Measurements from ENCODE around the gene MYL5. TPM values are rescaled to one million over a fixed set of nuclear protein-coding genes. Genes with fewer than 3 reads are reported as not detected.

The MYL5 gene
- total RNA-seq, 1 experiment from 2014 or later = 18.0 TPM

GRCh38 chr4:683247-683897 is 9.0 kb downstream of the MYL5 start:
- Mint-ChIP-seq H3K27me3 (ENCODE audit: low read depth) (peaks cover 10% of the 10 kb centered on the region), H3K9me3 (no peaks in the 10 kb centered on the region; a peak in 1 of 5 replicates), H3K36me3 (ENCODE audit: insufficient read depth in 1 of 3, low read depth in 3 of 3) (peaks cover 0 to 3% (median 0%) of the 10 kb centered on the region in 3 experiments; a peak in 2 of 7 replicates), H3K4me1 (peaks cover 6 to 24% of the 10 kb centered on the region in 2 experiments), H3K4me3 (peak overlapping the region in 1 of 2 experiments; percentile 20; a peak in 1 of 5 replicates), H3K27ac (peak overlapping the region in 1 of 3 experiments; percentile 31; a peak in 1 of 7 replicates)
- Histone ChIP-seq H2BK120ac (ENCODE audit: low read depth, low read length, poor library complexity, severe bottlenecking) (no peak overlapping the region), H3K9me3 (ENCODE audit: control insufficient read depth, low read depth, low read length) (no peaks in the 10 kb centered on the region), H3K56ac (ENCODE audit: insufficient read length, low read depth, low read length) (no peak overlapping the region), H2BK20ac (ENCODE audit: low read depth, low read length, poor library complexity, severe bottlenecking) (no peak overlapping the region), H3K18ac (ENCODE audit: insufficient read length, low read depth, low read length) (no peak overlapping the region), H2AFZ (ENCODE audit: low read length) (no peak overlapping the region), H4K91ac (ENCODE audit: insufficient read length, low read depth, low read length) (no peak overlapping the region), H3K4ac (ENCODE audit: low read depth, low read length) (no peak overlapping the region), H3K4me1 (ENCODE audit: insufficient read depth, low read length) (no peaks in the 10 kb centered on the region), H4K8ac (replicated peaks; ENCODE audit: insufficient read length, low read depth, low read length) (no peak overlapping the region), H3K27me3 (ENCODE audit: insufficient read depth, low read length) (no peaks in the 10 kb centered on the region), H3K23me2 (ENCODE audit: insufficient read length, low read depth, low read length, poor library complexity, severe bottlenecking) (peaks cover 5% of the 10 kb centered on the region), H3K79me2 (ENCODE audit: insufficient read depth, low read length) (no peaks in the 10 kb centered on the region), H3T11ph (ENCODE audit: low read length) (no peak overlapping the region), H3K14ac (ENCODE audit: insufficient read depth, low read length) (no peak overlapping the region), H3K4me2 (ENCODE audit: insufficient read depth, insufficient read length, low read length) (no peak overlapping the region), H2AK5ac (ENCODE audit: insufficient read length, low read length) (no peak overlapping the region), H2BK15ac (ENCODE audit: low read depth, low read length) (no peak overlapping the region), H3K79me1 (ENCODE audit: insufficient read depth, low read depth, low read length, poor library complexity, severe bottlenecking) (no peaks in the 10 kb centered on the region), H3K9ac (ENCODE audit: extremely low read depth, insufficient read length, low read length) (no peak overlapping the region), H4K5ac (ENCODE audit: insufficient read length, low read depth, low read length) (no peak overlapping the region), H3K23ac (ENCODE audit: insufficient read length, low read depth, low read length) (no peak overlapping the region), H4K20me1 (ENCODE audit: control insufficient read depth, insufficient read depth, insufficient read length) (no peaks in the 10 kb centered on the region), H2BK12ac (ENCODE audit: insufficient read length, low read depth, low read length) (no peak overlapping the region), H3K27ac (ENCODE audit: insufficient read length, low read depth, low read length) (no peak overlapping the region), H2BK5ac (ENCODE audit: insufficient read length, low read length) (no peak overlapping the region)
- peak; percentile 30 for DNase-seq
- WGBS (ENCODE audit: extremely low coverage, insufficient read length, low lambda C conversion rate) = no CpG with 5 or more reads among the region's 25 CpGs
- TF ChIP-seq CTCF (conservative IDR thresholded peaks at IDR 0.05) = no peak

Data from H9 (cell line).